AG10803 (cell line): ENCODE results near the gene SLA2.
A peak's percentile ranks its signal among the peaks of the same experiment; 100 is the strongest.

Experiments
- DNase-seq: peaks from one replicate; pipeline ENCODE4 v3.0.0; 2010; ENCODE audit warnings: low read depth
- H3K4me3 ChIP-seq: 2 replicates; pipeline ENCODE4 v1.5.1; 2011; ENCODE audit warnings: mild to moderate bottlenecking, low read length, control low read depth
- TF ChIP-seq, protein P1 (sequence below): conservative IDR thresholded peaks from 2 replicates; pipeline ENCODE4 v1.5.1; 2011; ENCODE audit warnings: mild to moderate bottlenecking, low read length, control low read depth, inconsistent platforms

SLA2 gene

DNA sequence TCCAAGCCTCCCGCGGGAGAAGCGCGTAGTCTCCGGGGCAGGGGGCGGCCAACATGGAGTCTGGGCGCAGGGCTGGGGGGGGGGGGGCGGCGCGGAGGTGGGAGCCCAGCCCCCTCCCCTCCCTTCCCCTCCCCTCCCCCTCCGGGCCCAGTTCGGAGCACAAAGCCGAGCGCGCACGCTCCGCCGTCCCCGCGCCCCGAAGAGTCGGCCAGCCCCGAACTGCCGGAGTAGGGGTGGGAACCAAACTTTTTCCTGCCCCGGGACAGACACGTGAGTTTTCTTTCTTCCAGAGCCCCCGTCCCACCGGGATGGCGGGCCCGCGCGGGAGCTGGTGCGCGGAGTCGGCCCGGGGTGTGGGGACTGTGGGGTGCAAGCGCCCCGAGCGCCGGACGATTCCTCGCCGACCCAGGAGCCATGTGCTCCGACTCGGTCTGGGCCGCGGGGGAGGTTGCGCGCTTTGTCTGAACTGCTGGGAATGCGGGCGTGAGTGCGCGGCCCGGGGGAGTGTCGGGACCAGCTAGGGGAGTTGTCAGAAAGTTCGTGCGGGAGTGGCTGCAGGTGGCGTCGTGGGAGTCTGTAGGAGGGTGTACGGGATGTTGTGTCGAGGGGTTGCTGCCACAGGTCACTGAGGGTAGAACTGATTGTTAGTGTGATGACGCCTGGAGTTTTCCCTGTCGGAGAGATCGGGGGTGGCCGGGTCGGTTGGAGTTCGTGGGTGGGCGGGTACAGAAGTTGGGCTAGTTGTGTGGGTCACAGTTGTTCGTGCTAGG is 71.4 kb downstream of the SLA2 start:
- DNase-seq, result peak; percentile 28
- H3K4me3 ChIP-seq, result peak overlapping the region; percentile 68
- TF ChIP-seq, protein P1, sequence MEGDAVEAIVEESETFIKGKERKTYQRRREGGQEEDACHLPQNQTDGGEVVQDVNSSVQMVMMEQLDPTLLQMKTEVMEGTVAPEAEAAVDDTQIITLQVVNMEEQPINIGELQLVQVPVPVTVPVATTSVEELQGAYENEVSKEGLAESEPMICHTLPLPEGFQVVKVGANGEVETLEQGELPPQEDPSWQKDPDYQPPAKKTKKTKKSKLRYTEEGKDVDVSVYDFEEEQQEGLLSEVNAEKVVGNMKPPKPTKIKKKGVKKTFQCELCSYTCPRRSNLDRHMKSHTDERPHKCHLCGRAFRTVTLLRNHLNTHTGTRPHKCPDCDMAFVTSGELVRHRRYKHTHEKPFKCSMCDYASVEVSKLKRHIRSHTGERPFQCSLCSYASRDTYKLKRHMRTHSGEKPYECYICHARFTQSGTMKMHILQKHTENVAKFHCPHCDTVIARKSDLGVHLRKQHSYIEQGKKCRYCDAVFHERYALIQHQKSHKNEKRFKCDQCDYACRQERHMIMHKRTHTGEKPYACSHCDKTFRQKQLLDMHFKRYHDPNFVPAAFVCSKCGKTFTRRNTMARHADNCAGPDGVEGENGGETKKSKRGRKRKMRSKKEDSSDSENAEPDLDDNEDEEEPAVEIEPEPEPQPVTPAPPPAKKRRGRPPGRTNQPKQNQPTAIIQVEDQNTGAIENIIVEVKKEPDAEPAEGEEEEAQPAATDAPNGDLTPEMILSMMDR, result no peak

DNA sequence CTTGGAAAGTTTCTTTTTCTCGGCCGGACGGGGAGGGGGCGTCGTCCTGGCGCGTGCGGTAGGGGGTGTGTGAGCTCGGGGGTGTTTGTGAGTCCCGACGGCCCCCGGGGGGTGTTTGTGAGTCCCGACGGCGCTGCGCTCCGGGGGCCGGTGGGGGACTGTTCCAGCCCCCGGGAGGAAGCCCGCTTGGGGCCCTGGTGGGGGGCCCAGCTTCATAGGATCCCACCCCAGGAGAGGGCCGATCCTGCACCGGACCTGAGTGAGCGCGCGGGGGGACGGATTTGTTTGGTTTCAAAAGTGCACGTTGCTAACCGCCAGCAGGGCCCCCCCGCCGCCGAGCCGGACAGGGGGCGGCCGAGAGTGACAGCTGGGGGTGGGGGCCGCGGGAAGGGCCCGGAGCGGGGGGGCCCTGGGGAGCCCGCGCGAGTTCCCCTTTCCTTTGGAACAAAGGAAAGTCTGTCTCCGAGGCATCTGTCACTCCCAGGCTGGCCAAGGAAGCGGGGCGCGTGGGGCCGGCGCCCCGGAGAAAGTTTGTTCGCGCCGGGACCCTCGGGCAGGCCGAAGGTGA is 72.1 kb downstream of the SLA2 start:
- TF ChIP-seq, protein P1, result no peak
- DNase-seq, result no peak
- peak overlapping the region; percentile 68 for H3K4me3 ChIP-seq

DNA sequence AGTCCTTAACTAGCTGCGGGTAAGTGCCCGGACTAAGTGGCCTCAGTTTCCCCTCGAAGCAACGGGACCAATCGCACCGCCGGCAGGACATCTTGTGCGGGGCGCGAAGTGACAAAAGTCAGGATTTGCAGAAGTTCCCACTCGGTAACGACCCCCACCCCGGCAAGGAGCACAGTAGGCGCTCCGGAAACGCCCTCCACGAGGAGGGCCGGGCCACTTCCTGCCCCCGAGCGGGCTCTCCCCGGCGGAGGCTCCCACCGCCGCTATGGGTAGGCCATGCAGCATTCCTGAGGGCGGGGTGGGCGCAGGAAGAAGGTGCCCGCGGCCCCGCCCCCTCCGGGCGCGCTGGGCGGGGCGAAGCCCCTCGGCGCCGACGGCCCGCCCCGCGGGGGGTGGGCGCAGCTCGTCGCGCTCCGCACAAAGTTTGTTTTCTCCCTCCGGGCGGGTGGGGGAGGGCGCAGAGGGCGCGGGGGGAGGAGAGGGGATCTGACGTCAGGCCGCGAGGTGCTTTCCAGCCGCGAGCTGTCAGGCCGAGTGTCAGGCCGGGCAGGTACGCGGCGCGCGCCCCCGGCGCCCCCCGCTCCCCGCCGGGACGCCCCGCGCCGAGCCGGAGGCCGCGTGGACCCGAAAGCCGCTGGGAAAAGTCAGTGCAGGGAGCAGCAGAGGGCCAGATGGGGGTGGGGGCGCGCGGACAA is 72.7 kb downstream of the SLA2 start, which contains the start of gene TGIF2:
Gene TGIF2 (plus strand): TSS at position 495 of the 695 bp plus-strand sequence. CDS start 5,178 bp downstream, outside the sequence.
- TF ChIP-seq, protein P1, result no peak
- peak within 1 kb of the TSS; percentile 68 for H3K4me3 ChIP-seq
- DNase-seq, result peak; percentile 80

DNA sequence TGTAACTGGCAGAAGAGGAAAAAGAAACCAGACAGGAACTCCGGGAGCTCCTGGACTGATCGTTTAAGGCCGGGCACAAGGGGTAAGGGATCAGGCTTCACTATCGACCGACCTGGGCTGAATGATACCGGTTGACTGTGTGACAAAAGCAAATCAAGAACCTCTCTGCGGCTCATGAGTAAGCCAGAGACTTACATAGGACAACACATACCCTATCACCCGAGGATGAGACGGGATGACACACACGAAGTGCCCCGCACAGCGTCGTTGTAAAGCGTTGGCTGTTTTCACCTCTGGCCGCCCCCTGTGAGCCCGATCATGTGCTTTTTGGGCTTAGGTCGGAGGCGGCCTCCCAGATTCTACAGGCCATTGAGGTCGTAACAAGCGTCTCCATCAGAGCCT is 73.3 kb downstream of the SLA2 start:
- peak overlapping the region; percentile 53 for H3K4me3 ChIP-seq
- TF ChIP-seq, protein P1, result no peak
- DNase-seq, result peak; percentile 20

DNA sequence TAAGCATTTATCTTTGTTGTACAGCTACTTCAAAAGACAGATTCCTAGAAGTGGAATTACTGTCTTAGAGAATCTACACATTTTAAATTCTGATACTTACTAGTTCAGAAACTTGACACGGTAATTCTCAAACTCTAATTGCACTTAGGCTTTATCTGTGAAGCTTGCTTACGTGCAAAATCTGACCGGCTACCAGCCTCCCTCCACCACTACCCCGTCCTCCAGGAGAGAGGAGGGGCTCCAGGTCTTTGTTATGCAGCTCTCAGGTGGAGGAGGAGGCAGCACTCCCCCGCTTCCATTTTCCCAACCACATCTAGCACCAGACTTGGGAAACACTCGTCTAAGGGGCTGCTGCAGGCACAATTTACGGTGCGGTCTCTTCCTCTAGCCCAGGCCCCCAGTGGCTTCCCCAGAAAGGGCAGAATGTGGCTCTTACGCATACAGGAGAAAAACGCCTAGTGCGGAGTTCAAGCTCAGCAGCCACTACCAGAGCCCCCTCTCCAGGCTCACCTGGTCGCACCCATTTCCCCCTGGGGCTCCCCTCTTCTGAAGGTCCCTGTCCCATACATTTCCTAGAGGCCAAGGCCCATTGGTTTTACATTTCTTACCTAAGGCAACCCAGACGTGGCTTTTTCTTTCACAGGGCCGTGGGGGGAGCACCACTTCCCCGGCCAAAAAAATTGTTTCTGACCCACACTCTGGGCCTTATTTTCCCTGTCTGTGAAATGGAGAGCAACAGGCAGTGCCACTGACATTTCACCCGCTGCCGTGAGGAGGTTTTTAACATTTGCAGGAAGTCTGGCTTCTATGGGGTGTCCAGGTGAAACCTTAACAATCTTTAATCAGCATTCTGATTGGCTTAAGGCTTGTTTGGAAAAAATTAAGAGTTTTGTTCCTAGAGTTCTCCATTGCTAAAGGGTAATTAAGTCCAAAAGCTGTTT is 74.2 kb downstream of the SLA2 start:
- DNase-seq, result no peak
- H3K4me3 ChIP-seq, result no peak overlapping the region
- TF ChIP-seq, protein P1, result no peak

DNA sequence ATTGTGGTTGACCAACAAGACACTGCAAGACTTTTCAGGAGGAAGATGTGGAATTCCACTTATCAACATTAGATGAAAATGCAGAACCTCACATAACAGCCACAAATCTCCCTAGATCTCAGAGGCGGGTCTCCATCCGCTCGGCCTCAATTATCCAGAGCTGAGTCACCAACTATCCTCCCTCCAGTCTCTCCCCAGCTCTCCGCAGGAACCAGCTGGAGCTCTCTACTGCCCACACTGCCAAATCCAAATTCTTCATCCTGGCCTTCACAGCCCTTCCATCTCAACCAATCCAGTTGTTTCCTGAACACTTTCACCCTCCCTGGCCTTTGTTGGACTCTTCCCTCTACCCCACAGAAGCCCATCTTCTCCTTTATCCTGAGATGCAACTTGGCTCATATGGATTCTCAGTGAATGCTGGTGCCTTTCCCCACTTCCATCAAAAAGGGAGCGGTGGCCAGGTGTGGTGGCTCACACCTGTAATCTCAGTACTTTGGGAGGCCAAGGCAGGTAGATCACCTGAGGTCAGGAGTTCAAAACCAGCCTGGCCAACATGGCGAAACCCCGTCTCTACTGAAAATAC is 76.1 kb downstream of the SLA2 start:
- DNase-seq, result peak; percentile 65
- H3K4me3 ChIP-seq, result no peak overlapping the region
- TF ChIP-seq, protein P1, result peak; percentile 17; the same call in 1 of the 2 replicates
